GM12873 (cell line): ENCODE data around the gene EIF4G1.

Source experiments
- TF ChIP-seq, protein P1 (sequence below): IDR thresholded peaks from 2 replicates; pipeline ENCODE4 v1.5.1; 2012; ENCODE audit warnings: low read depth, mild to moderate bottlenecking, moderate library complexity, low read length, control low read depth; ENCODE audit not compliant: insufficient read depth; ENCODE audit errors: missing control alignments

Gene EIF4G1, protein sequence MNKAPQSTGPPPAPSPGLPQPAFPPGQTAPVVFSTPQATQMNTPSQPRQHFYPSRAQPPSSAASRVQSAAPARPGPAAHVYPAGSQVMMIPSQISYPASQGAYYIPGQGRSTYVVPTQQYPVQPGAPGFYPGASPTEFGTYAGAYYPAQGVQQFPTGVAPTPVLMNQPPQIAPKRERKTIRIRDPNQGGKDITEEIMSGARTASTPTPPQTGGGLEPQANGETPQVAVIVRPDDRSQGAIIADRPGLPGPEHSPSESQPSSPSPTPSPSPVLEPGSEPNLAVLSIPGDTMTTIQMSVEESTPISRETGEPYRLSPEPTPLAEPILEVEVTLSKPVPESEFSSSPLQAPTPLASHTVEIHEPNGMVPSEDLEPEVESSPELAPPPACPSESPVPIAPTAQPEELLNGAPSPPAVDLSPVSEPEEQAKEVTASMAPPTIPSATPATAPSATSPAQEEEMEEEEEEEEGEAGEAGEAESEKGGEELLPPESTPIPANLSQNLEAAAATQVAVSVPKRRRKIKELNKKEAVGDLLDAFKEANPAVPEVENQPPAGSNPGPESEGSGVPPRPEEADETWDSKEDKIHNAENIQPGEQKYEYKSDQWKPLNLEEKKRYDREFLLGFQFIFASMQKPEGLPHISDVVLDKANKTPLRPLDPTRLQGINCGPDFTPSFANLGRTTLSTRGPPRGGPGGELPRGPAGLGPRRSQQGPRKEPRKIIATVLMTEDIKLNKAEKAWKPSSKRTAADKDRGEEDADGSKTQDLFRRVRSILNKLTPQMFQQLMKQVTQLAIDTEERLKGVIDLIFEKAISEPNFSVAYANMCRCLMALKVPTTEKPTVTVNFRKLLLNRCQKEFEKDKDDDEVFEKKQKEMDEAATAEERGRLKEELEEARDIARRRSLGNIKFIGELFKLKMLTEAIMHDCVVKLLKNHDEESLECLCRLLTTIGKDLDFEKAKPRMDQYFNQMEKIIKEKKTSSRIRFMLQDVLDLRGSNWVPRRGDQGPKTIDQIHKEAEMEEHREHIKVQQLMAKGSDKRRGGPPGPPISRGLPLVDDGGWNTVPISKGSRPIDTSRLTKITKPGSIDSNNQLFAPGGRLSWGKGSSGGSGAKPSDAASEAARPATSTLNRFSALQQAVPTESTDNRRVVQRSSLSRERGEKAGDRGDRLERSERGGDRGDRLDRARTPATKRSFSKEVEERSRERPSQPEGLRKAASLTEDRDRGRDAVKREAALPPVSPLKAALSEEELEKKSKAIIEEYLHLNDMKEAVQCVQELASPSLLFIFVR (N-terminal part only)

DNA sequence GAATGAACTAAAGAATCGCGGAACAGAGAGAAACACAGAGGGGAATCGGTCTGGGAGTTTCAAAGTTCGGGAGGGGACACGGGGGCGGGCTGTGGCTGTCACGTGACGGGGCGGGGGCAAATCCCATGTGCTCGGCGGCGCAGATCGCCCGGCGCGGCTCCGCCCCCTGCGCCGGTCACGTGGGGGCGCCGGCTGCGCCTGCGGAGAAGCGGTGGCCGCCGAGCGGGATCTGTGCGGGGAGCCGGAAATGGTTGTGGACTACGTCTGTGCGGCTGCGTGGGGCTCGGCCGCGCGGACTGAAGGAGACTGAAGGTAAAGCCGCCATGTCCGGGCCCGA, at the start of gene EIF4G1:
TSS of gene EIF4G1 (plus strand) at position 244 of the 337 bp plus-strand sequence. CDS start 1,191 bp downstream, outside the sequence.
- TF ChIP-seq, protein P1, sequence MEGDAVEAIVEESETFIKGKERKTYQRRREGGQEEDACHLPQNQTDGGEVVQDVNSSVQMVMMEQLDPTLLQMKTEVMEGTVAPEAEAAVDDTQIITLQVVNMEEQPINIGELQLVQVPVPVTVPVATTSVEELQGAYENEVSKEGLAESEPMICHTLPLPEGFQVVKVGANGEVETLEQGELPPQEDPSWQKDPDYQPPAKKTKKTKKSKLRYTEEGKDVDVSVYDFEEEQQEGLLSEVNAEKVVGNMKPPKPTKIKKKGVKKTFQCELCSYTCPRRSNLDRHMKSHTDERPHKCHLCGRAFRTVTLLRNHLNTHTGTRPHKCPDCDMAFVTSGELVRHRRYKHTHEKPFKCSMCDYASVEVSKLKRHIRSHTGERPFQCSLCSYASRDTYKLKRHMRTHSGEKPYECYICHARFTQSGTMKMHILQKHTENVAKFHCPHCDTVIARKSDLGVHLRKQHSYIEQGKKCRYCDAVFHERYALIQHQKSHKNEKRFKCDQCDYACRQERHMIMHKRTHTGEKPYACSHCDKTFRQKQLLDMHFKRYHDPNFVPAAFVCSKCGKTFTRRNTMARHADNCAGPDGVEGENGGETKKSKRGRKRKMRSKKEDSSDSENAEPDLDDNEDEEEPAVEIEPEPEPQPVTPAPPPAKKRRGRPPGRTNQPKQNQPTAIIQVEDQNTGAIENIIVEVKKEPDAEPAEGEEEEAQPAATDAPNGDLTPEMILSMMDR, result no peak

DNA sequence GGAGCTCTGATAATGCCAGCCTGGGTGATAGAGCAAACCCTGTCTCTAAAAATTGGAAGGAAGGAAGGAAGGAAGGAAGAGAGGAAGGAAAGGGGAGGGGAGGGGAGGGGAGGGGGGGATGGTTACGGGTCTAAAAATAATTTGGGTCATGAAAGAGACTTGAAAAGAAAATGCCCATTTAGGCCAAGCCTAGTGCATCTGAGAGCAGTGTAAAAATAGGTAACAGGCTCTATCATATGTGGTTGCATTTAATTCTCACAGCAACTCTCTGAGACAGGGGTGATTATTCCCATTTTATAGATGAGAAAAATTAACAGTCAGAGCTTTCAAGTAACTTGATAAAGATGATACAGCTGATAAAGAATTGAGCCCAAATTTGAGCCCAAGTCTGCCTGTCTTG, 42.1 kb upstream of the EIF4G1 start:
- TF ChIP-seq, protein P1, result no peak

DNA sequence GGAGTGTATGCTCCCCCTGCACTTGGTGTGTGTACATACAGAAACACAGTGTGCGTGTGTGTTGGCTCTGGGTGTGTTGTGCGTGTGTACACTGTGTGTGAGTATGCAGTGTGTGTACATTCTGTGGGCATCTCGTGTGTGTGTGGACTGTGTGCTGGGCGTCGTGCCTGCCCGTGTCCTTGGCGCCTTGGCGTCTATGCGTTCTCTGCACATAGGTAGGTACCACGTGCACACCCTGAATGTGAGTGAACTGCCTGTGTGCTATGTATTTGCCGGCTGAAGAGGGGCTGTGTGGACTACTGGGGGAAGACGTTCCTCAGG, 39.1 kb upstream of the EIF4G1 start:
- TF ChIP-seq, protein P1, result no peak

DNA sequence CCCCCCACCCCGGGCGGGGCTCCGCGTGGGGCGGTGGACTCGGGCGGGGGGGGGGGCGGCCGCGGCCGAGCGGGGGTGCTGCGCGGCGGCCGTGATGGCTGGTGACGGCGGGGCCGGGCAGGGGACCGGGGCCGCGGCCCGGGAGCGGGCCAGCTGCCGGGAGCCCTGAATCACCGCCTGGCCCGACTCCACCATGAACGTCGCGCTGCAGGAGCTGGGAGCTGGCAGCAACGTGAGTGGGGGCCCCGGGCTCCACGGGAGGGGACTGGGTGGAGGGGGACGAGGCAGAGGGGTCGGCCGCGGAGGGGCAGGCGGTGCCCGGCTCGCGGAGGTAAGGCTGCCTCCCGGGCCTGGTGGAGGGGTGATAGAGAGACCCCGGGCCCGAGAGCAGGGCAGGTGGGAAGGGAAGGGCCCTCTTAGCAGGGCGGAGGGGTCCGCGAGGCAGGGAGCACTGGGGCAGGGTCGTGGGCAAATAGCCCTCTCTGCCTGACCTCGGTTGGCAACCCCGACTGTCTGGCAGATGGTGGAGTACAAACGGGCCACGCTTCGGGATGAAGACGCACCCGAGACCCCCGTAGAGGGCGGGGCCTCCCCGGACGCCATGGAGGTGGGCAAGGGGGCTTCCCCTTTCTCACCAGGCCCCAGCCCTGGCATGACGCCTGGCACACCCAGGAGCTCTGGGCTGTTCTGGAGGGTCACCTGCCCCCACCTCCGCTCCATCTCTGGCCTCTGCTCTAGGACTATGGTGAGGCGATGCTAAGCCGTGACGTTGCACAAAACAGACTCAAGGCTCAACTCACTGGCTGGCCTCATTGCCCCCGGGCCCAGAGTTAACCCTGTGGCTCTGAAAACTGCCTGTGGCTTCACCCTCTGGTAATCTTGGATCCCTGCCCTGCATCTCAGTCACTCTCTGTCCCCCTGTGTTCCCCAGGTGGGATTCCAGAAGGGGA, 38.2 kb upstream of the EIF4G1 start, which contains the start of gene ECE2:
TSS of gene ECE2 (plus strand) at position 62 of the 950 bp plus-strand sequence. CDS start at position 194, 132 bp downstream.
- TF ChIP-seq, protein P1, result no peak

DNA sequence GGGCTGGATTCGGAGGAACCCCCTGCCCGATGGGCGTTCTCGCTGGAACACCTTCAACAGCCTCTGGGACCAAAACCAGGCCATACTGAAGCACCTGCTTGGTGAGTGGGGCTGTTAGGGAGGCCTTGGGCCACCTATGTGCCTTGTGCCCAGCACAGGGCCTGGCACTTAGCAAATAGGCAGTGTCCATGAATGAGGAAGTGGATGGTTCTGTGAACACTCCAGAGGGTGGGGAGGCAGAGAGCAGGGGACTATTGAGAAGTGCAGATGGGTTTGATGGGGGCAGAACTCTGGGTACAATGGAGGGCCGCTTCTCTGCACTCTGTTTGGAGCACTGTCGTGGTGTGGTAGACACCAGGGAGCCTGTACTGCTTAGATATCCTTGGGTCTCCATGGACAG, 37.0 kb upstream of the EIF4G1 start:
- TF ChIP-seq, protein P1, result no peak

DNA sequence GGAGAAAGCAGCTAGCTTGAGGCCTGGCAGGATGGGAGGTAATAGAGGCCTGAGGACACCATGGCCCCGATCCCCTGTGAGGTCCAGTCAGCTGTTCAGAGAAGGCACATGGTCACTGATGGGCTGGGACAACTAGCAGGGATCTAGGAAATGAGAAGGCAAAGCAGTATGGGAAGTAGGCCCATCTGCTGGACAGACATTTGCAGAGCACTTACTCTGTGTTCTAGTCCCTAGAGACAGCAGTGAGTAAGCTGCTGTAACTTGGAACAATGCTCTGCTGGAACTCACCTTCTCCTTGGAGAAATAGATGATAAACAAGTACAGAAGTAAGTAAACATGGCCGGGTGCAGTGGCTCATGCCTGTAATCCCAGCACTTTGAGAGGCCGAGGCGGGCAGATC, 31.5 kb upstream of the EIF4G1 start:
- TF ChIP-seq, protein P1, result no peak
